Mesendoderm (in vitro differentiated cells): Measurements from ENCODE around the gene RNGTT.

ENCODE experiments used
- DNase-seq: peaks from one replicate; pipeline ENCODE4 v3.0.0; 2013
- H2AK5ac ChIP-seq: 2 replicates; pipeline ENCODE4 v1.6.1; 2013; ENCODE audit warnings: low read length, inconsistent platforms
- H2BK120ac ChIP-seq: 2 replicates; pipeline ENCODE4 v1.6.1; 2013; ENCODE audit warnings: low read depth, mild to moderate bottlenecking, low read length, moderate library complexity, mixed read lengths
- H2BK15ac ChIP-seq: replicated peaks from 2 replicates; pipeline ENCODE4 v1.6.1; 2013; ENCODE audit warnings: low read depth, mild to moderate bottlenecking, moderate library complexity
- H2BK5ac ChIP-seq: 2 replicates; pipeline ENCODE4 v1.6.1; 2013; ENCODE audit warnings: low read length, inconsistent platforms
- H3K18ac ChIP-seq: 2 replicates; pipeline ENCODE4 v1.6.1; 2013; ENCODE audit warnings: mild to moderate bottlenecking, low read length, mixed read lengths
- H3K23ac ChIP-seq: one replicate; pipeline ENCODE4 v1.6.1; 2013; ENCODE audit warnings: low read length
- H3K27ac ChIP-seq: 2 replicates; pipeline ENCODE4 v1.5.1; 2013; ENCODE audit warnings: low read depth, mild to moderate bottlenecking, inconsistent platforms, low read length, moderate library complexity
- H3K27me3 ChIP-seq: 2 replicates; pipeline ENCODE4 v1.6.1; 2013; ENCODE audit warnings: low read length, control low read depth, mild to moderate bottlenecking, inconsistent platforms; ENCODE audit not compliant: insufficient read depth, poor library complexity
- H3K36me3 ChIP-seq: 2 replicates; pipeline ENCODE4 v1.6.1; 2013; ENCODE audit warnings: low read length, inconsistent platforms; ENCODE audit not compliant: control insufficient read depth, insufficient read depth
- H3K4ac ChIP-seq: one replicate; pipeline ENCODE4 v1.6.1; 2013; ENCODE audit warnings: low read depth, mild to moderate bottlenecking, low read length, moderate library complexity
- H3K4me1 ChIP-seq: 2 replicates; pipeline ENCODE4 v1.6.1; 2013; ENCODE audit warnings: low read depth, low read length, inconsistent platforms; ENCODE audit not compliant: control insufficient read depth
- H3K4me2 ChIP-seq: 2 replicates; pipeline ENCODE4 v1.6.1; 2013; ENCODE audit warnings: low read length
- H3K4me3 ChIP-seq: 2 replicates; pipeline ENCODE4 v1.5.1; 2013; ENCODE audit warnings: mild to moderate bottlenecking, low read length
- H3K56ac ChIP-seq: one replicate; pipeline ENCODE4 v1.6.1; 2013; ENCODE audit warnings: low read length
- H3K79me1 ChIP-seq: 2 replicates; pipeline ENCODE4 v1.6.1; 2013; ENCODE audit warnings: low read length, inconsistent platforms
- H3K79me2 ChIP-seq: 2 replicates; pipeline ENCODE4 v1.6.1; 2013; ENCODE audit warnings: mild to moderate bottlenecking, low read length; ENCODE audit not compliant: control insufficient read depth, insufficient read depth
- H3K9ac ChIP-seq: 2 replicates; pipeline ENCODE4 v1.6.1; 2013; ENCODE audit warnings: low read length, inconsistent platforms
- H4K5ac ChIP-seq: one replicate; pipeline ENCODE4 v1.6.1; 2013; ENCODE audit warnings: low read length
- H4K8ac ChIP-seq: one replicate; pipeline ENCODE4 v1.6.1; 2013; ENCODE audit warnings: low read depth, mild to moderate bottlenecking, control low read depth, low read length, moderate library complexity
- WGBS: extraction: QIAGEN DNeasy Blood & Tissue Kit; methylation state at CpG from one replicate; pipeline ENCODE4 v1.1.7; 2013; ENCODE audit warnings: low lambda C conversion rate, missing lambda C conversion rate; ENCODE audit not compliant: insufficient coverage; ENCODE audit errors: extremely low coverage; 5-methylcytosine and 5-hydroxymethylcytosine counted together

The RNGTT gene

GRCh38 chr6:88760091-88760490, 203.3 kb downstream of the RNGTT start:
- no peak overlapping the region for H2BK5ac ChIP-seq
- no peaks in the 10 kb centered on the region for H3K36me3 ChIP-seq
- no peak overlapping the region for H3K23ac ChIP-seq
- no peak overlapping the region for H3K18ac ChIP-seq
- WGBS: no CpG with 5 or more reads among the region's 2 CpGs
- H3K27ac ChIP-seq: no peak overlapping the region
- H3K56ac ChIP-seq: no peak overlapping the region
- H4K5ac ChIP-seq: no peak overlapping the region
- H3K4me1 ChIP-seq: peaks cover 2% of the 10 kb centered on the region
- no peak for DNase-seq
- no peak overlapping the region for H3K4ac ChIP-seq
- H3K79me1 ChIP-seq: no peaks in the 10 kb centered on the region
- H3K9ac ChIP-seq: no peak overlapping the region
- no peak overlapping the region for H3K4me3 ChIP-seq
- no peak overlapping the region for H2BK15ac ChIP-seq
- no peak overlapping the region for H2BK120ac ChIP-seq
- no peak overlapping the region for H3K4me2 ChIP-seq
- H3K79me2 ChIP-seq: no peaks in the 10 kb centered on the region
- no peaks in the 10 kb centered on the region for H3K27me3 ChIP-seq
- no peak overlapping the region for H4K8ac ChIP-seq
- H2AK5ac ChIP-seq: no peak overlapping the region

- Histone ChIP-seq H2AK5ac (no peak overlapping the region), H3K79me1 (no peaks in the 10 kb centered on the region), H3K4me3 (no peak overlapping the region), H4K5ac (no peak overlapping the region), H3K4me1 (peaks cover 3% of the 10 kb centered on the region), H3K4me2 (no peak overlapping the region), H3K36me3 (no peaks in the 10 kb centered on the region), H2BK5ac (no peak overlapping the region), H3K9ac (no peak overlapping the region), H3K23ac (no peak overlapping the region), H2BK15ac (no peak overlapping the region), H3K18ac (no peak overlapping the region), H3K27me3 (no peaks in the 10 kb centered on the region), H3K56ac (no peak overlapping the region), H3K27ac (no peak overlapping the region), H3K79me2 (no peaks in the 10 kb centered on the region), H2BK120ac (no peak overlapping the region), H4K8ac (no peak overlapping the region), H3K4ac (no peak overlapping the region)
- no peak for DNase-seq
- WGBS: no CpG with 5 or more reads among the region's 2 CpGs
Measured at GRCh38 chr6:88750936-88751335, 212.5 kb downstream of the RNGTT start.

- Histone ChIP-seq H3K27ac (no peak overlapping the region), H2AK5ac (no peak overlapping the region), H4K8ac (no peak overlapping the region), H2BK15ac (no peak overlapping the region), H4K5ac (no peak overlapping the region), H3K56ac (no peak overlapping the region), H2BK120ac (no peak overlapping the region), H2BK5ac (no peak overlapping the region), H3K4ac (no peak overlapping the region), H3K27me3 (no peaks in the 10 kb centered on the region), H3K79me1 (no peaks in the 10 kb centered on the region), H3K4me3 (no peak overlapping the region), H3K4me2 (no peak overlapping the region), H3K9ac (no peak overlapping the region), H3K79me2 (no peaks in the 10 kb centered on the region), H3K18ac (no peak overlapping the region), H3K4me1 (peaks cover 3% of the 10 kb centered on the region), H3K23ac (no peak overlapping the region), H3K36me3 (no peaks in the 10 kb centered on the region)
- no peak for DNase-seq
- WGBS: no CpG with 5 or more reads among the region's 1 CpG
Measured at GRCh38 chr6:88749849-88750248, 213.6 kb downstream of the RNGTT start.

- no peak overlapping the region for H3K4ac ChIP-seq
- H3K27ac ChIP-seq: no peak overlapping the region
- no peaks in the 10 kb centered on the region for H3K27me3 ChIP-seq
- H3K18ac ChIP-seq: no peak overlapping the region
- H2BK15ac ChIP-seq: no peak overlapping the region
- H3K79me2 ChIP-seq: no peaks in the 10 kb centered on the region
- H3K4me2 ChIP-seq: no peak overlapping the region
- H3K4me1 ChIP-seq: peaks cover 3% of the 10 kb centered on the region
- H4K5ac ChIP-seq: no peak overlapping the region
- no peak overlapping the region for H2AK5ac ChIP-seq
- DNase-seq: no peak
- no peak overlapping the region for H3K56ac ChIP-seq
- H3K4me3 ChIP-seq: no peak overlapping the region
- no peak overlapping the region for H3K23ac ChIP-seq
- H2BK5ac ChIP-seq: no peak overlapping the region
- H4K8ac ChIP-seq: no peak overlapping the region
- H3K9ac ChIP-seq: no peak overlapping the region
- no CpG with 5 or more reads among the region's 2 CpGs for WGBS
- H3K36me3 ChIP-seq: no peaks in the 10 kb centered on the region
- no peaks in the 10 kb centered on the region for H3K79me1 ChIP-seq
- H2BK120ac ChIP-seq: no peak overlapping the region
Measured at GRCh38 chr6:88748141-88748540, 215.3 kb downstream of the RNGTT start.

DNA sequence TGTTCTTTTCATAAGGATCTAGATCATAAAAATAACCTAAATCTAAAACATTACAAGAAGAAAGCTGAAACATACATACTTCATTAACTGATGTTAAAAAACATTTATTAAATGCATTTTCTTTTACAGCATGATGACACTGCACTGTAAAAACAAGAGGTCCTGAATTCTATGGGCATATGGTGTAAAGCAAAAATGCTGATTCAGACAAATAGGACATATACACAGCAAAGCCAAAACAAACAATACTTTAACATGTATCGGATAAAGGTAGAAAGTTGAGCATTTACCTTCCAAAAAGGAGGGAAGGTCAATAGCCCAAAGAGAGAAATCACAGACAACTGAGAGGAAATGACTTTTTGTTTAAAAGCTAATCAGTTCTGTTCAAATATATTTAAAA, 221.5 kb downstream of the RNGTT start:
- Histone ChIP-seq H2BK15ac (no peak overlapping the region), H3K4me2 (no peak overlapping the region), H3K4me3 (no peak overlapping the region), H4K5ac (no peak overlapping the region), H3K23ac (no peak overlapping the region), H2AK5ac (no peak overlapping the region), H3K79me1 (no peaks in the 10 kb centered on the region), H2BK5ac (no peak overlapping the region), H3K56ac (no peak overlapping the region), H3K36me3 (no peaks in the 10 kb centered on the region), H4K8ac (no peak overlapping the region), H3K4me1 (peaks cover 3% of the 10 kb centered on the region), H2BK120ac (no peak overlapping the region), H3K18ac (no peak overlapping the region), H3K27me3 (no peaks in the 10 kb centered on the region), H3K9ac (no peak overlapping the region), H3K79me2 (no peaks in the 10 kb centered on the region), H3K4ac (no peak overlapping the region), H3K27ac (no peak overlapping the region)
- no CpG with 5 or more reads among the region's 1 CpG for WGBS
- DNase-seq: no peak

GRCh38 chr6:88741071-88741470, 222.3 kb downstream of the RNGTT start:
- Histone ChIP-seq H3K79me2 (no peaks in the 10 kb centered on the region), H2BK15ac (no peak overlapping the region), H3K4ac (no peak overlapping the region), H3K27me3 (no peaks in the 10 kb centered on the region), H3K36me3 (no peaks in the 10 kb centered on the region), H3K4me2 (no peak overlapping the region), H4K8ac (no peak overlapping the region), H3K4me3 (no peak overlapping the region), H3K9ac (no peak overlapping the region), H3K18ac (no peak overlapping the region), H2BK5ac (no peak overlapping the region), H3K27ac (no peak overlapping the region), H3K56ac (no peak overlapping the region), H3K23ac (no peak overlapping the region), H3K4me1 (no peaks in the 10 kb centered on the region), H4K5ac (no peak overlapping the region), H2AK5ac (no peak overlapping the region), H3K79me1 (no peaks in the 10 kb centered on the region), H2BK120ac (no peak overlapping the region)
- DNase-seq: no peak
- no CpG with 5 or more reads among the region's 7 CpGs for WGBS
